NCI-H2196 (cell line): Measurements from ENCODE around the gene POLE.
A peak's percentile ranks its signal among the peaks of the same experiment; 100 is the strongest.

Experiments used
- DNase-seq: peaks from one replicate; lab custom pipeline; 2025; ENCODE audit not compliant: unreplicated experiment; lab: John Stamatoyannopoulos, UW

POLE gene

GRCh38 chr12:132687211-132688164 is at the start of gene POLE, which contains the start of gene PXMP2:
TSS of gene POLE (minus strand) at chr12:132687342. CDS start at chr12:132687315, 27 bp downstream.
TSS of gene PXMP2 (plus strand) at chr12:132687587. CDS start at chr12:132687671, 84 bp downstream.
- DNase-seq, result peak; percentile 95

GRCh38 chr12:132736913-132737312 is 49.8 kb upstream of the POLE start:
- DNase-seq, result no peak

- DNase-seq, result no peak
Observed at GRCh38 chr12:132736378-132736777, 49.2 kb upstream of the POLE start.

GRCh38 chr12:132735496-132735895 is 48.4 kb upstream of the POLE start:
- DNase-seq, result no peak

- DNase-seq, result no peak
Observed at GRCh38 chr12:132734206-132734605, 47.1 kb upstream of the POLE start.

GRCh38 chr12:132731574-132731973 is 44.4 kb upstream of the POLE start:
- no peak for DNase-seq

- no peak for DNase-seq
Observed at GRCh38 chr12:132730353-132730752, 43.2 kb upstream of the POLE start.

GRCh38 chr12:132729541-132730320 is 42.6 kb upstream of the POLE start:
- DNase-seq, result no peak

- no peak for DNase-seq
Observed at GRCh38 chr12:132728502-132728901, 41.4 kb upstream of the POLE start.

- no peak for DNase-seq
Observed at GRCh38 chr12:132727091-132727794, 40.1 kb upstream of the POLE start.

- DNase-seq, result no peak
Observed at GRCh38 chr12:132726386-132726785, 39.2 kb upstream of the POLE start.

- DNase-seq, result no peak
Observed at GRCh38 chr12:132724506-132725241, 37.5 kb upstream of the POLE start.

- DNase-seq, result no peak
Observed at GRCh38 chr12:132723764-132724140, 36.6 kb upstream of the POLE start.

- no peak for DNase-seq
Observed at GRCh38 chr12:132723015-132723763, 36.0 kb upstream of the POLE start.

- DNase-seq, result no peak
Observed at GRCh38 chr12:132720606-132721345, 33.6 kb upstream of the POLE start.

- DNase-seq, result no peak
Observed at GRCh38 chr12:132719954-132720324, 32.8 kb upstream of the POLE start.

- no peak for DNase-seq
Observed at GRCh38 chr12:132719141-132719953, 32.2 kb upstream of the POLE start.

- DNase-seq, result no peak
Observed at GRCh38 chr12:132718644-132719043, 31.5 kb upstream of the POLE start.
